A549 treated with CpdA at 1 μM for 4 hours (cell line): Measurements from ENCODE around the gene STAMBP. TPM values are rescaled to one million over a fixed set of nuclear protein-coding genes. Genes with fewer than 3 reads are reported as not detected.

ENCODE experiments used
- total RNA-seq: library from RNA; stranded (reverse); fragments of 200-300 nt; extraction: Qiagen RNA extraction; gene quantifications from 5 replicates; pipeline ENCODE4 v1.2.3, GENCODE V29; 2022; ENCODE audit warnings: low read depth

The STAMBP gene
- total RNA-seq = 46.4 to 52.3 TPM (median 48.8 TPM) in 5 replicates

DNA sequence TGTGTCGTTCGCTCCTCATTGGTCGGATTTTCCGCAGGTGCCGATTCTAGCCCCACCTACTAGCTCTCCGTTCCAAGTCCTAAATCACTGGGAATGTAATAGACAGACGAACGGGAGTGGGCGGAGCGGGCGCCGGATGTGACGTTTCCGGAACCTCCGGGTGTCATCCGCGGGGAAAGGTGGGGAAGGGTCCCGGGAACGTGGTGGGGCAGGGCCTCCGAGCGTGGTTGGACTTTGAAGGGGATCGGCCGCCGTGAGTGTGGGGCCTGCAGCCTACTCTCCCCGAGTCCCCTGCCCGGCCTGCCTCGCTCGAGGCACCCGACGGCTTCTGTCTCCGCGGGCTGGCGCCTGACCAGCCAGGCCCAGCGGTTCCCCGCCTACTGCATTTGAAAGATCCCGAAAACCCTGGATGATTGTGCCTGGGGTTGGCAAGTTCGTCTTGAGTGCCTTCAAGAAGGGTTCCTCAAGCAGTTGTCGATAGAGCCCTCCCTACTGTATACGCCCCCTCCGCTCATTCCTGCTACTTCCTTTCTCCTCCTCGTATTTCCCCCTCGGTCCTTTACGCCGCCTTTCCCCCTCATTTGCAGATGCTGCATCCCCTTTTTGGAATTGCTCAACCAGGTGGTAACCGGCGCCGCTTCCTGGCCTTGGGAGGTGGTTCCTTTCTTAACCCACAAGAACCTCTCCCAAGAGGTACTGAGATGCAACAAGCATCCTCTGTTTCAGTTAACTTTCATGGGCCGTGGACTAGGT is at the start of gene STAMBP:
TSS of gene STAMBP (plus strand) at position 144 of the 753 bp plus-strand sequence. CDS start 1,896 bp downstream, outside the sequence.

GRCh38 chr2:73779467-73780236 is 49.1 kb upstream of the STAMBP start, which contains the start of gene DUSP11:
Gene DUSP11 (minus strand): TSS chr2:73780103. CDS start chr2:73779974, 129 bp downstream.

DNA sequence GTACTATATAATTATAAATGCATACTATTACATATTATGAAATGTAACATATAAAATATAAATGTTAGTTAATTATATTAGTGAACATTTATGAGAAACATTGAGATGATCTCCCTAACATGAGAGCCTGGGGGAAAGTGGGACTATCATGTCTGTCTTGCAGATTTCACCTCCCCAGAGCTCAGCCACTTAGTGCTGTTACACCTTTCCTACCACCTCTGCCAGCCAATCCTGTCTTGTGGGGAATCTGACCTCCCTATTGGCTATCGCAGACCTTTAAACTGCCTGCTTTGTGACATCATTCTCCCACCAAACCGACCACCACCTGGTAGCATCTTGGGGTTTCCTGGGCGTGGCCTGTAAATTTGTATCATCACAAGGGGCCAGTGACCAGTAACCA is 44.9 kb upstream of the STAMBP start, which contains the start of gene C2orf78:
TSS of gene C2orf78 (plus strand) at position 301 of the 400 bp plus-strand sequence. CDS start 127 bp downstream, outside the sequence.

DNA sequence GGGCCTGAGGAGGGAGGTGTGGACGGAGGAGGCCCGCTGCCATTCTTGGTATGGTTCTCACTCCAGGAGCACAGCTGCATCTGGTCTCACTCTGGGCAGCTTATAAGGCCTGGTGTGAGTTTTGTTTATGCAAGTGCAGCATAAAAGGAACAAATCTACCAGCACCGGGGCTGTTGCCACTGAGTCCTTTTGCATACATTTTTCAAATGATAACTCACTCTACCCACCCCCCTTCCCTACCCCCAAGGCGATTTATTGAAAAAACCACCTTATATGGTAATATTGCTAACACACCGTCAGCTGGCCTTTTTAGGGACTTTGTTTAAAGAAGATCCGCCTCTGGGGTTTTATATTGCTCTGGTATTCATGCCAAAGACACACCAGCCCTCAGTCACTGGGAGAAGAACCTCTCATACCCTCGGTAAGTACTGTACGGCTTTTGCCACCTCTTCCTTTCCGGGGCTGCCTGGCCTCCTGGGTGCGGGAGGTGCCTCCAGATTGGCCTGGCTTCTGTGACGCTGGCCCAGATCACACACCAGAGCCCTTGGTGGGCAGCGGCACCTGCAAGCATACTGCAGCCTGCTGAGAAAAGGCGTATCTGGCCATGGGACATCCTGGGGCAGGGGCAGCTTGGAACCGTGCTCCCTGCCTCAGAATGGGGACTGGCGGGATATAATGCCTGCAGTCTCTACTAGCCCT is 64.0 kb downstream of the STAMBP start, which contains the start of gene ACTG2:
TSS of gene ACTG2 (plus strand) at position 378 of the 699 bp plus-strand sequence. CDS start 8,304 bp downstream, outside the sequence.

Other genes starting within 250 kb of the STAMBP start
- not detected in 5 replicates for gene NAT8, start 186.5 kb upstream of the STAMBP start, total RNA-seq
- gene TPRKB, start 91.6 kb upstream of the STAMBP start, total RNA-seq = 66.9 to 107 TPM (median 81.6 TPM) in 5 replicates
- 40.7 to 46.7 TPM (median 41.4 TPM) in 5 replicates for gene DUSP11, start 48.9 kb upstream of the STAMBP start, total RNA-seq
- gene C2orf78, start 44.8 kb upstream of the STAMBP start, total RNA-seq = not detected in 5 replicates
- 0.14 to 0.45 TPM (median 0.22 TPM) in 5 replicates for gene ACTG2, start 64.0 kb downstream of the STAMBP start, total RNA-seq
- 136 to 152 TPM (median 149 TPM) in 5 replicates for gene DGUOK, start 97.9 kb downstream of the STAMBP start, total RNA-seq
- 6.0 to 7.6 TPM (median 6.6 TPM) in 5 replicates for gene TET3, start 155.9 kb downstream of the STAMBP start, total RNA-seq